Measurements from ENCODE around the gene MED27.

The MED27 gene

DNA sequence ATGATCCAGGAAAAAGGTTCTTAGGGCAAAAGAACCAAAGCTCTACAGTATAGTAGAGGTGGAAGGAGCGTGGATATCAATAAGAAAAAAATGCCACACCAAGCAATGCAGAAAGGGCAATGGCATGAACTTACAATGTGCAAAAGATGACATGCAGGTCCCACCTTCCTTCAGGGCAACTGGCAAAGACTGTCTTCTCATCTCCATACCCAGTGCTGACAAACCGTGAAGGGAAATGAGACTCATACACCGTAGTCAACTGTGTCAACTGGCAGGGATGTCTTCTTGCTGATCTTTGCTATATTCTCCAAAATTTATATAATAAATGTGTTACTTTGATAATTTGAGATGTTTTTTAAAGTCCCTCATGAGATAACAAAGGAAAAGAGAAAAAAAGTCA, 36.0 kb downstream of the MED27 start:
- DNase-seq (ENCODE audit: low read depth) = peak; percentile 52

DNA sequence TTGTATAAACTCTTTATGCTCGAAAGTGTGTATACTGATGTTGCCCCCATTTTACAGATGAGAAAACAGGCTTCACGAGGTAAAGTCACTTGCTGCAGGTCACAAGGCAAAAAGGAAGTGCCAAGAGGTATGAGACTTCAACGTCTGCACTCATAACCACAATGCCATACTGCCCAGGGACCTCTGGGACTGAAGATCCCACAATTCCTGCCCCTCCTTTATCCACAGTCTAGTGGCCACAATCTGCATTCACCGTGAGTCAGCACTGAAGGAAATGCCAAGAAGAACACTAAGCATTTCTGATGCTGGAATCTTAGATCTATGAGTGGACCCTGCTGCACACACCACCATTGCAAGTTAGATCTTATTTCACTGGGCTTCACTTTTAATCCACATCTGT, 37.3 kb downstream of the MED27 start:
- peak; percentile 99 for DNase-seq (ENCODE audit: low read depth)

DNA sequence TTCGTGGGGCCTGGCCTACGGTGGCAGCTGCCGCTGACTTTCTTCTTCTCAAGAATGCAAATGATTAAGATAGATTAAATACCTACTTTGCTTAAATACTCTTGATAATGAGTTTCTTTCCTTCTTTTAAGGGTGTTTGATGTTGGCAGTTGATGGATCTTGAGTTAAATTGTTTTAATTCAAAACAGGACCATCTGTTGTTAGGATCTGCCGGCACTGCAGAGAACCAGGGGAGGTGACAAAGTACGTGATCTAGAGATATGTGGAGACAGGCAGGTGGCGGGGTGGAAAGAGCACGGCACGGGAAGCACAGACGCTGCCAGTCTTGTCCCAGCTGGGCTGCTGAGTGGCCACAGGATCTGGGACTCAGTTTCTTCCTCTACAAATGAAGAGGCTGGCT, 37.9 kb downstream of the MED27 start:
- no peak for DNase-seq (ENCODE audit: low read depth)

DNA sequence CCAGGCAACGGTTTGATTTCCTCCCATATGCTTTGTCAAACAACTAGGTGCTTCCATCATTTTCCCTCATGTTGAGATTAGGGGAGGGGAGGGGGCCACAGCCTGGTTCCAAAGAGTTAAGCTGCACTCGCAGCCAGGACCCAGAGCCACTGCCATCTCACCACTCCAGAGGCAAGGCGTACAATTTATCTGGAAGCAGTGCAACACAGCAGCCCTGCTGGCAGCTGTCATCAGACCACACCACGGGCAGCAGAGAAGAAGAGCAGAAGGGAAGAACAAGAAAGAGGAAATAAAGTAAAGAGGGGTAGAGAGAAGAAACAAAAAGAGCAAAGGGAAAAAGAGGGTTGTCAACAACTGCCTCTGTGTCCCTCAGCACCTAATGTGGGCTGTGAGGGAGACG, 38.9 kb downstream of the MED27 start:
- DNase-seq (ENCODE audit: low read depth) = no peak

DNA sequence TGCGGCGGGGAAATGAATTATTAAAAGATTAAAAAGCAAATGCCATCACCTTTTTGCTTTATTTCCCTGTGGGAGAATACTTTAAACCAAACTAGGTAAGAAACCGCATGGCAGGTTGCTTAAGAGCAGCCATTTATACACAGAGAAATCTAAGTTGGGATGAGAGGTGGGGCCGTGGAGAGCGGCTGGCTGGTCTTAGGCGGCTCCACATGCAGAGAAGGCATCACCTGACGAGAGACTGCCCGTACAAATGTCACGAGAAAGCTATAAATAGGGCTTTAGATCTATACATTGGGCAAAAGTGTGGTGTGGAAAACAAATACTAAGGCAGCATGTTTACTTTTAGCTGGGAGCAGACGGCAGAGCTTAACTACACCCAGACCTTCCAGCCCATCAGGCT, 39.4 kb downstream of the MED27 start:
- no peak for DNase-seq (ENCODE audit: low read depth)

DNA sequence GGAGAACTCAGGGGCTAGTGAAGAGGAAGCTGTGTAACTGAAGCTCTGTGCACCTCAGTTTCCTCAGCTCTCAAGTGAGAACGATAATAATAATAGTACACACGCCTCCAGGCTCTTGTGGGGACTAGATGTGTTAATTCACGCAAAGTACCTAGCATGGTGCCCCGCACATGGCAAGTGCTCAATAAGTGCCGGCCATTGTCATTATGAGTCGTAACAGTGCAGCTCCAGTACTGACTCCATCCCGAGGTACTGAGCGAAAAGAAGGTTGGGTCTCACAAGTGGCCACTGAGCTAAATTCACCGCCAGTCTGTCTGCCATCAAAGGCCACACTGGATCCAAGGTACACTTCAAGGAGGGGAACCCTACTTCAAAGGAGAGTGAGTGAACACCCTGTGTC, 40.4 kb downstream of the MED27 start:
- no peak for DNase-seq (ENCODE audit: low read depth)

DNA sequence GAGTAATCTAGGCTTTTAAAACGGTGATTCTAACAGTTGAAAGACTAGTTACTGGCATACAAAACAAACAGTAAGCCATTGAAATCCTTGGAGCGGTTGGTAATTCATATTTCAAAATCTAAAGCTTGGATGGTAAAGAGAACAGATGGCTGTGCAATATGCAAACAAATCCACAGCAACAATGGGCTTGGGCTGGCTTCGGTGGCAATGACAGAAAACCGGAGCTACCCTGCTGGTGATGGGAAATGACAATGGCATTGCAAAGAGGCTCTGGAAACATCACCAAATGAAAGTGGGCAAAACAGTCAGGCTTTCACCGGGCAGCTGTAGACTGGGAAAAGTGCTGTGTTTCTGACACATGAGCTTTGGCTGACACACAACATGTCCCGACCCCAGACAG, 42.2 kb downstream of the MED27 start:
- no peak for DNase-seq (ENCODE audit: low read depth)

DNA sequence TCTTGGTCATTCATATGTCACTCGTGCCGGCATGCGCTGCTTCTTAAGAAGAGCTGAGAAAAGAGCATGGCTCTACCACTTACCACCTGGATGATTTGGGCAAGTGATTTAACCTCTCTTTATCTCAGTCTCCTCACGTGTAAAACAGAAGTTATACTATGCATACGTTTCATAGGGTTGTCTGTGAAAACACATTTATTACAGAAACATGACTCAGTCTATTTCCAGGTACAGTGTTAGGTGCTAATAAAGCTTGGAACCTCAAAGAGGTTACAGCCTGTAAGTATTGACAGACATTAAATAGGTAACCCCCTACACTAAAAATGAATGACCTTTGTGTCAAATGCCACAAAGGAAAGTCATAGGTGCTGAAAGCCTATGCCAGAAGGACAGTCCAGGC, 43.1 kb downstream of the MED27 start:
- no peak for DNase-seq (ENCODE audit: low read depth)

DNA sequence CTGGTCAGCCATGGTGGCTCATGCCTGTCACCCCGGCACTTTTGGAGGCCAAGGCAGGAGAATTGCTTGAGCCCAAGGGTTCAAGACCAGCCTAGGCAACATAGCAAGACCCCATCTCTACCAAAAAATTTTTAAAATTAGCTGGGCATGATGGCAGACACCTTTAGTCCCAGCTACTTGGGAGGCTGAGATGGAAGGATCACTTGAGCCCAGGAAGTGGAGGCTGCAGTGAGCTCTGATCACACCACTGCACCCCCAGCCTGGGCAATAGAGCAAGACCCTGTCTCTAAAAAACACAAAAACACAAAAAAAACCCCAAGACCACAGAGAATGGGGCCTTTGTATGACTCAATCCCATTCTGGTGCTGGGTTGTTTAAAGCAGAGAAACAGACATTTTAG, 44.0 kb downstream of the MED27 start:
- no peak for DNase-seq (ENCODE audit: low read depth)

DNA sequence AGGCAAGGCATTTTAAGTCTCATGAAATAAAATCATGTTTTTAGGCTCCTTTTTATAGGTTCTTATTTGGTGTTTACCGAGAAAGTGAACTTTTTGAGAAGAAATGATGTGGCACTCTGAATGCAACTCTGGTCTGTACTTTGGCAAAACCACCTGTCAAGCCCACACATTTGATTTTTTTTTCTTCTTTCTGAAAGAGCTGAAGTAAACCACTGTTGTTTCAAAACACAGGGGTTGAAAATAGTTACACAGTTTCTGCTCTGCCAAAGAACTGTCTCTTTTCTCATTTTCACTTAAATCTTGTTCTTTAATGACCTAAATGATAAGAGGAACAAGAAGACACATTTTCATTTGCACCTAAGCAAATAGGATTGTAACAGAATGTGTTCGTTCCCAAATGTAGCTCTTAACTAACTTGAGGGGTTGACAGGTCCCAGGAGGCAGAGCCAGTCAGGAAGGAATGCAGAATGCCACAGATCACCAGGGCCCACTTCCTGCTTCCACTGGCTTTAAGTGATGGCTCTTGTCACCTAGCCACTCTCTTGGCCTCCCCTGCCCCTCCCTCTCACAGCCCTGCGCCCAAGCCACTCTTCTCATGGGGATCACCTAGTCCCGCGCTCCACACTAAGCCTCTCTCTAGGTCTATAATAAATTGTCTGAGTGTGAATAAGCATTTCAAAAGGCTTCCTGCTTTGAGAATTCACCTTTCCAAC, 47.3 kb downstream of the MED27 start:
- no peak for DNase-seq (ENCODE audit: low read depth)

DNA sequence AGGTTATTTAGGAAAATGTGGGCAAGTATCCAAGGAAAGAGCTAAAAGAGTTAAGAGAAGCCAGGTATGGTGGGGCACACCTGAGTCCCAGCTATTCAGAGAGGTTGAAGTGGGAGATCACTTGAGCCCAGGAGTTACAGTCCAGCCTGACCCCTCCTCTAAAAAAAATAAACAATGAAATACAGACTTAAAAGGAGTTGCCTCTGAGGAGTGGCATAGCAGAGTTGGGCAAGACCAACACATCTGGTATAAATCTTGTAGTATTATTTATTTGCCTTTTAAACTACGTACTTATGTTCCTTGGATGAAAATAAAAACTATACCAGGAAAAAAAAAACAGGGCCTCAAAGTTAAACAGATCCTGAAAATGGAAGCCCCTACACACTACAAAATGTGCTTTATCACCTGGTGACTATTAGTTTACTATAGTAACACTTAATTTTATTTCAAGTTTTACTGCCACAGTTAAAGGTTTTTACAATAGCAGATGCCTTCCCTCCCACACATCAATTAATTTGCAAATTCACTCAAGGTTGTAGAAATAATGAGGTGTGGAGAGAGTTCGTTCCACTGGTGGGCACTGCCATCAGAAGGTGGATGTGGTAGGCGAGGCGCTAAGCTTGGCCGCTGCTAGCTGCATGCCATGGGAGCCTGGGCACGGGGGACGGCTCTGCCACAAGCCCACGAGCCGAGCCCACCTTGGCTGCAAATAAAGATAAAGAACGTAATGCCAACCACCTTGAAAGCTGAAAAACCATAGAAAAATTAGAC, 48.0 kb downstream of the MED27 start:
- no peak for DNase-seq (ENCODE audit: low read depth)

DNA sequence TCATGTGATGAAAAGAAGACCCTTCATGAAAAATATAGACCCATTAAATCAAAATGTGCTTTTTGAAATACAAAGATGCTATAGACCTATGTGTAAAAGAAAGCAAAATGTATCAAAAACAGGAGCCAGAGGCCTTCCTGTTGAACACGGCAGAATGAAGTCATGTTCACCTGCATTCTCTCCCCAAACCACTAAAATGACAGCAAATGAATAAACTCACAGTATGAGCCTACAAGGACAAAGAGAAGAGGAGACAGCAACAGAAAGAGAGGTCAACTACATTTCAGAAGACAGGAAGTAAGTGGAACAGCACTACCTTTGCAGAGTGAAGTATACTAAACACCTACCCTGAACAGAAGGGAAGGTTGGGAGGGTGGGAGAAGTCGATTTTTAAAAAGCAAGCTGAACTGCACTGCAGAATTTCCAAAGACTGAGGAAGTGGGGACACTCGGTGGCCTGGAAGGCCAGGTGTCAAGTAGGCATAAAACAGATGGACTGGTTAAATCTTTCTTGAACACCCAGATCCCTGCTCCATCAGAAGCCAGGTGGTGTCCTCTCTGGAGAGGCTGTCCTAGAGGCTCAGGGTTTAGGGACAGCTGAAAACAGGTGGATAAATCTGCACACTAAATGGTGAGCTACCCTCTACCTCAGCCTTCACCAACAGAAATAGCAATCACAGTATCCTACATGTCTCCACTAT, 48.9 kb downstream of the MED27 start:
- no peak for DNase-seq (ENCODE audit: low read depth)

DNA sequence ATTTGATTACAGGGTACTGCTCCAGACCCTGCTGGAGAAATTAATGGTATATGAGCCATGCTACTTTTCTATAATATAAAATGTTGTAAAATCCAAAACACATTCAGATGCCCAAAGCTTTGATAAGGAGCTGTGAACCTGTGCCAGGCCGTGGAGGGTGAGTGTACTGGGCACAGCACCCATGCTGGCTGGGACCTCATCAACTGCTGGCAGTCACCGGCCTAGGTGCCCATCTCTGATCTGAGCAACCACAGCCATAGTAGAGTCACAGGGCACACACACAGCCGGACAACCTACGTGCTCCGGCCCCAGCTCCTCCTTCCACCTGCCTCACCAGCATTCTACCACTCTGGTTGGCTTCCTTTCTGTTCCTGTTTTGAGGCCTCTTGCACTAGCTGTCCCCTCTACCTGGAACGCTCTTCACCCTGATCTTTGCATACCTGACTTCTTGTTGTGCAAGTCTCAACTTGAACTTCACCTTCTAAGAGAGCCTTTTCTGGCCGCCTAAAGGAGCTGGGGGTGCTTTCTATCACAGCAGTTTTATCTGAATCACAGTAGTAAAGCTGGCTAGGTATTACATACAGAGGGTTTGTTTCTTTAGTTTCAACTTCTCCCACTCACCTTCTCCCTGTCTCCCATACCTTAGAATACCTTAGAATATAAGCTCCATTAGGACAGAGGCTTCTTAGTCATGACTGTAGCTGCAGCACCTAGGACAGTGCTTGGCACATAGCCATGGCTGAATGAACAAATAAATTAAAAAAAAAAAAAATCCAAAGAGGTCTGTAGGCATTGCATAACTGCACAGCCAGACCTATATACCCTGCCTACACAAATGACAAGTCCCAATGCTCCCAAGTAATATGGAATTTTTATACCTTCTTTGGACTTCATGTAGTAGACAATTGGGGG, 51.7 kb downstream of the MED27 start:
- DNase-seq (ENCODE audit: low read depth) = peak; percentile 42

DNA sequence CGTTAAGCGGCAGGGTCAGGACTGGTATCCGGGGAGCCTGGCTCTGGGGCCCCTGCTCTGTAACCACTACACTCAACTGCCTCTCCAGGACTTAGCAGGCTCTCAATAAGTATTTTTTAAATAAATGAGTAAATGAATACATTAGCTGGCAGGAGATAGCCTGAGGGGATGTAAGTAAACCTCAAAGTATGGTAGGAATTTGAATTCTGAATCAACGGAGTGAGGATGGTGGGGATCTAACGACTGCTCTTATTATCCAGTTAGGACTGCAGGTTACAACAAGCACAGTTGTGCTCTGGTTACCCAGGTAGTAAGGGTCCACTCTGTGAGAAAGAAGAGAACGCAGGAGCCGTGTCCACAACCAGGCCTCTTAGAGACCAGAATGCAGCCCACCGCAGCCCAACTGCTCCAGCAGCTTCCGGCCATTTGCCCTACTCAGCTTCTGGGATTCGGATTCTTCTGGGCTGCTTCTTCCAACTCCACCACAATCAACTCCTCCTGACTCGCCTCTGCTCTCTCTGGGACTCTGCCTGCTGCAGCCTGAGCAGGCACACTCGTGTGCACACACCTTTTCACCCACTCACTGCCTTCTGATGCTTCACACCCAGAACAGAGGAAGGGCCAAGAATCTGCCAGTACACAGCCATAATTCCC, 52.6 kb downstream of the MED27 start:
- DNase-seq (ENCODE audit: low read depth) = peak; percentile 97

DNA sequence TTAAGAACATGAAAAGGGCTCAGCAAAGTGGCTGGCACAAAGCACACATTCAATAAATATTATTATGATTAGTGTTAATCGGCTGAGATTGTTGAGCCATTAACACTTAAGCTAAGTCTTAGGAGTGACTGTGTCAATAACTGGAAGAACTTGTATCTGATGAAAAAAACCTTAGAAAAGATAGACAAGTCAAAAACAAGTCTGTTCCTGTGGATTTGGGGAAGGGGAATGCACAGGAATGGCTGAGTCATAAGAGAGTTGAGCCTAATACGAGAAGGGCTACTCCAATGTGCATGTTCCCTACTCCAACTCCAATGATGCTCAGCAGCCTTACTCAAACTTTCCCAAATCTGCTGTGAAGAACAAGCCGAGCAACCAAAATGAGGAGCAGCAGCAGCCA, 53.9 kb downstream of the MED27 start:
- DNase-seq (ENCODE audit: low read depth) = no peak

DNA sequence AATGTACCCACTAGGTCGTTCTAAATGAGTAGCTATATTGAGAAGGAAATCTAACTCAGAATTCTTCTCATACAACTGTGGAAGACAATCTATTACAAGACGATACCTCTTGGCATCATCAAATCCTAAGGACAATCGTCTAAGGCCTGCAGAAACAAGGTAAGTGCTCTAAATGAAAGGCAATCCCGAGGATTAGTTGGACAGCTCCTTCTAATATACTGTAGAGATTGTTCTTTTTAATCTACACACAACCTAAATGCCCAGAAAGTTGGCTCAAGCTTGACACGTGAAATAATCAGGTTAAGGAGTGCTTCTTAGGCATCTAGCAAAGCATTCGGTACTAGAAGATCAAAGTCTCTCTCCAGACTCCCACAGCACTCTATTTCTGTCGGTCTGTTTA, 55.1 kb downstream of the MED27 start:
- DNase-seq (ENCODE audit: low read depth) = no peak

DNA sequence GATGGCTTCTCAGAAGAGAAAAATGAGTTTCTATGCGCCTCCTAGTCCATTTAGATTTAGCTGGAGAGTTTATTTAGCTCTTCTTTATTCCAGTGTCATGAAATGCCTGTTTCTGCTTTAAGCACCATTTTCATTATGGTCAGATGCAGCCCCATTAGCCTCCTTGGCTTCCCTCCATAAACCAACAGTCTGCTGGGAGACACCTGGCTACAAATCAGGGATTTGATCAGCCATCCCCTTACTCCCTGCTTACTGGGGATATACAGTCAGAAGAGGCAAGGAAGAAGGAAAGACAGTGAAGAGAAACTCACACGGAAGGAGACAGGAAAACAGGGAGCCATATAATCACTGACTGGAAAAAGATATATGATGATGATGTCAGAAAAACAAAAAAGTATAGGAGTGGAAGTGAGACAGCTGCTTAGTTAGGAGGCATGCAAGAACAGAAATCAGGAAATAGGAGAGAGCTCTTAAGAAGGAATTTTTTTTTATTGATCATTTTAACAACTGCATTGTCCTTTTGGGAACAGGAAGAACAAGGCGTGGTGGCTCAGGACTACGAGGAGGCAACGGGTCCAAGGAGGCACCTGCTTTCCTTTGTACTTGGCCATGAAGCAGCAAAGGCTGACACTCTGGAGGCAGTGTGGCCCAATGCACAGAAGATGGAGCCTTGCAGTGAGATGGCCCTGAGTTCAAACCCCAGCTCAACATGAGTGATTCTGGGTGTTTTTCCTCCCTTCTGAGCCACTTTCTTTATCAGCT, 56.1 kb downstream of the MED27 start:
- no peak for DNase-seq (ENCODE audit: low read depth)

DNA sequence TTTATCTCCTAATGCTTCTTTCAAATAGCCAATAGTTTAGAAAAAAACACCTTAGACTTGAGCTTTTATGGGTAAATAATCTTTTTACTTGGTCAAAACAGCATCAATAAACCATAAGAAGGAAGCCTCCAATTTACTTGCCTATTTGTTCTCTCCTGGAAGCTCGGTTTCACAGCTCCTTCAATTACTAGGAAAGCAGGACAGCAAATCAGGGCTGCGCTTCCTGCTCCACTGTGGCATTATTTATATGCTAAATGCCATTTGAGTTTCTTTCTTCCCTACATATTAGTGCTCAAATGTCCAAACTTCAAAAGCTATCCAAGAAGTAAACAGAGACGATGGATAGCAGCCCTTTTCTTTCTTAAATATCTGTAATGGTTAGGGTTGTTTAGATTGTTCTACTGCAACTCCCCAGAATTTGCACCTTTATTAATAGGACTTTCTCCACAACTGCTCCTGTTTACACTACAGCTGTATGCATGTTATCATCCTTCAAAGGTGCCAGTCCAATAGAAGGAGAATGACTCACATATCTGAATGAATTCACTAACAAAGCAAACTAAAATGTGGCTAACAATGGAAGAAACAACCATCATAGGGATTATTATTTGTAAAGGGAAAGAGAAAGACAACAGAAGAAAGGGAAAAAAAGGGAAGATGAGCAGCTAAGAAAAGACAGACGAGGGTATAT, 58.7 kb downstream of the MED27 start:
- DNase-seq (ENCODE audit: low read depth) = peak; percentile 40

DNA sequence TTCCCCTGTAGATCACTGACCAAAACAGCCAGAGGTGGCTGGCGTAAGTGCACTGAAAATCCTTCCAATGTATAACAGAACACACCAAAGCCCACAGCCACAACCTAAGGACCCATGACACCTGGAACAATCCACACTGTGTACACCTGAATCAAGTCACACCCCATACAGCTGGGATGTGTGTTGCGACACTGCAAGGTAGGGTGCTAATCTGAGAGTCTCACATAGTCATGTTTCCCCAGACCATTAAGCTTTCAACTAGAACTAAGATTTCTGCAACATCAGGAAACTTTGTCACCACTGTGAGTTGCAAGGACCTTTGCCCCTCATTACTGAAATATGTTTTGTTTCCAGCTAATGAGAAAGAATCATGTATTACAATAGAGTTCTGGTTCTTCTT, 59.4 kb downstream of the MED27 start:
- no peak for DNase-seq (ENCODE audit: low read depth)

DNA sequence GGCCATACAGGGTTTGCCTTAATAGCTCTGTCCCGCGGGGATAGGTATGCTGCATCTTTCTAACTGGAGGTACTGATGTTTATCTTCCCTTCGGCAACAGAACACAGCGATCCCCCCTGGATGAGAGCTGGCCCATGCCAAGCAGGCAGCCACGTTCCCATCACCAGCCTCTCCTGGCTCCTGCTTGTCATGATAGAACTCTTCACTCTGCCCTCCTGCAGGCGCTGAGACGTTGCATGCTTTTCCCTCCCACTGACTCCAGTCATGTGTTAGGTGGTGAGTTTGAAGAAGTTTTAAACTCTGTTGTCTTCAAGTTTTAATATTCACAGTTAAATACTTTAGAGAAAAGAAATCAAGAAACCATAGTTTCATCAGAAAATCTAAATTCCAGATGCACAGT, 60.0 kb downstream of the MED27 start:
- no peak for DNase-seq (ENCODE audit: low read depth)

Measured in ELR (cell line).